SU-DHL-6 (cell line): ENCODE measurements around the gene ZNF674.
"Not testable (repeated sequence)": the region's sequence is repeated elsewhere in the genome, so short reads cannot be mapped to it uniquely, and the experiment has no call there.

Experiments used
- H2AFZ ChIP-seq: fragments of 200-600 bp; sonication (generic); 2 replicates; pipeline ENCODE4 v1.6.1; 2014; ENCODE audit warnings: low read depth, mild to moderate bottlenecking, moderate library complexity, mixed read lengths, antibody characterized with exemption, low read length; ENCODE audit not compliant: severe bottlenecking
- H3F3A ChIP-seq: fragments of 200-600 bp; shearing (Covaris generic); 2 replicates; pipeline ENCODE4 v1.6.0; 2016; ENCODE audit warnings: antibody characterized with exemption, mild to moderate bottlenecking; ENCODE audit not compliant: insufficient read depth
- H3K27ac ChIP-seq: fragments of 200-600 bp; sonication (generic); 2 replicates; pipeline ENCODE4 v1.5.1; 2016; ENCODE audit warnings: low read depth, mild to moderate bottlenecking, low read length, moderate library complexity, mixed read lengths
- H3K27me3 ChIP-seq: fragments of 200-600 bp; sonication (generic), shearing (Covaris generic); 2 replicates; pipeline ENCODE4 v1.6.0; 2014; ENCODE audit warnings: mild to moderate bottlenecking, low read length
- H3K36me3 ChIP-seq: fragments of 200-600 bp; sonication (generic); 2 replicates; pipeline ENCODE4 v1.6.1; 2014; ENCODE audit warnings: mild to moderate bottlenecking, low read length, mixed read lengths
- H3K4me2 ChIP-seq: fragments of 300-600, 200-600 bp; shearing (Covaris generic), sonication (generic); 2 replicates; pipeline ENCODE4 v1.6.0; 2014; ENCODE audit warnings: low read length, low read depth, mild to moderate bottlenecking; ENCODE audit not compliant: poor library complexity, severe bottlenecking
- H3K4me3 ChIP-seq: fragments of 200-600 bp; sonication (generic); 2 replicates; pipeline ENCODE4 v1.5.1; 2014; ENCODE audit warnings: antibody characterized with exemption, low read length, mild to moderate bottlenecking, mixed read lengths; ENCODE audit not compliant: insufficient read depth, poor library complexity, severe bottlenecking
- H3K79me2 ChIP-seq: fragments of 200-600 bp; sonication (generic); 2 replicates; pipeline ENCODE4 v1.6.1; 2014; ENCODE audit warnings: mild to moderate bottlenecking, low read length, moderate library complexity; ENCODE audit not compliant: insufficient read depth
- H3K9ac ChIP-seq: fragments of 200-600 bp; sonication (generic); 2 replicates; pipeline ENCODE4 v1.7.0; 2014; ENCODE audit warnings: mild to moderate bottlenecking, low read length
- H3K9me2 ChIP-seq: fragments of 200-600 bp; sonication (generic); replicated peaks from 2 replicates; pipeline ENCODE4 v1.6.1; 2014; ENCODE audit warnings: low read length; ENCODE audit not compliant: insufficient read depth
- H3K9me3 ChIP-seq: fragments of 200-600 bp; sonication (generic); 2 replicates; pipeline ENCODE4 v1.6.1; 2014; ENCODE audit warnings: low read length, mixed read lengths; ENCODE audit not compliant: insufficient read depth
- H4K20me1 ChIP-seq: fragments of 200-600 bp; sonication (generic); 2 replicates; pipeline ENCODE4 v1.6.1; 2014; ENCODE audit warnings: low read depth, mild to moderate bottlenecking, antibody characterized with exemption, low read length, moderate library complexity, mixed read lengths
- EZH2phosphoT487 ChIP-seq: fragments of 200-600 bp; sonication (generic), shearing (Covaris generic); conservative IDR thresholded peaks from 2 replicates; pipeline ENCODE4 v1.6.1; 2018; ENCODE audit warnings: mild to moderate bottlenecking, antibody characterized with exemption, low read length, moderate library complexity, mixed read lengths
- TF ChIP-seq, protein P1 (sequence below): fragments of 200-600 bp; sonication (generic); IDR thresholded peaks from one replicate; pipeline ENCODE4 v1.5.1; 2017; ENCODE audit warnings: antibody characterized with exemption, mild to moderate bottlenecking, low read length, moderate library complexity; ENCODE audit not compliant: insufficient read depth, poor library complexity, severe bottlenecking

The ZNF674 gene

DNA sequence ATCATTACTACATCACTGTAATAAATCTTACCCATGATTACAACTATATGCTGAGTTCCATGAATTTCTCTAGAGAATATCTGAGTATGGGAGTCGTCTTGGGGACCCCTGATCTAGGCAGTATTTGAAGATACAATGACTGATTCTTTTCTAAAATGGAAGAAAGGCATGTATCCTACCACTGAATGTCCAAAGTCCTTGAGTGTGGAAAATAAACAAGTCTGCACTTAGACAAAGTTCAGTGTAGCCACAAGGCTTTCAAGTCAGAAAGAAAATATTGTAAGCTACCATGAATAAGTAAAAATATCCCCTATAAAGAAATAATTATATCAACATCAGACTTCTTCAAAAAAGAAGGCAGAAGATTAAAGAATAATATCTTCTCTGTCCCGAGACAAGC is 42.4 kb downstream of the ZNF674 start:
- TF ChIP-seq EZH2phosphoT487: no peak
- TF ChIP-seq, protein P1, sequence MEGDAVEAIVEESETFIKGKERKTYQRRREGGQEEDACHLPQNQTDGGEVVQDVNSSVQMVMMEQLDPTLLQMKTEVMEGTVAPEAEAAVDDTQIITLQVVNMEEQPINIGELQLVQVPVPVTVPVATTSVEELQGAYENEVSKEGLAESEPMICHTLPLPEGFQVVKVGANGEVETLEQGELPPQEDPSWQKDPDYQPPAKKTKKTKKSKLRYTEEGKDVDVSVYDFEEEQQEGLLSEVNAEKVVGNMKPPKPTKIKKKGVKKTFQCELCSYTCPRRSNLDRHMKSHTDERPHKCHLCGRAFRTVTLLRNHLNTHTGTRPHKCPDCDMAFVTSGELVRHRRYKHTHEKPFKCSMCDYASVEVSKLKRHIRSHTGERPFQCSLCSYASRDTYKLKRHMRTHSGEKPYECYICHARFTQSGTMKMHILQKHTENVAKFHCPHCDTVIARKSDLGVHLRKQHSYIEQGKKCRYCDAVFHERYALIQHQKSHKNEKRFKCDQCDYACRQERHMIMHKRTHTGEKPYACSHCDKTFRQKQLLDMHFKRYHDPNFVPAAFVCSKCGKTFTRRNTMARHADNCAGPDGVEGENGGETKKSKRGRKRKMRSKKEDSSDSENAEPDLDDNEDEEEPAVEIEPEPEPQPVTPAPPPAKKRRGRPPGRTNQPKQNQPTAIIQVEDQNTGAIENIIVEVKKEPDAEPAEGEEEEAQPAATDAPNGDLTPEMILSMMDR: no peak
- H3K4me3 ChIP-seq: no peak overlapping the region
- no peaks in the 10 kb centered on the region for H3K9me2 ChIP-seq
- H3K9me3 ChIP-seq: peaks cover 7% of the 10 kb centered on the region; the same call in 1 of the 2 replicates
- no peak overlapping the region for H3K9ac ChIP-seq
- no peaks in the 10 kb centered on the region; the same call in 1 of the 2 replicates for H3K36me3 ChIP-seq
- no peak overlapping the region for H3K27ac ChIP-seq
- H3K79me2 ChIP-seq: no peaks in the 10 kb centered on the region
- no peak overlapping the region for H2AFZ ChIP-seq
- no peaks in the 10 kb centered on the region for H3K27me3 ChIP-seq
- H3F3A ChIP-seq: no peaks in the 10 kb centered on the region
- H4K20me1 ChIP-seq: no peaks in the 10 kb centered on the region
- H3K4me2 ChIP-seq: no peak overlapping the region

DNA sequence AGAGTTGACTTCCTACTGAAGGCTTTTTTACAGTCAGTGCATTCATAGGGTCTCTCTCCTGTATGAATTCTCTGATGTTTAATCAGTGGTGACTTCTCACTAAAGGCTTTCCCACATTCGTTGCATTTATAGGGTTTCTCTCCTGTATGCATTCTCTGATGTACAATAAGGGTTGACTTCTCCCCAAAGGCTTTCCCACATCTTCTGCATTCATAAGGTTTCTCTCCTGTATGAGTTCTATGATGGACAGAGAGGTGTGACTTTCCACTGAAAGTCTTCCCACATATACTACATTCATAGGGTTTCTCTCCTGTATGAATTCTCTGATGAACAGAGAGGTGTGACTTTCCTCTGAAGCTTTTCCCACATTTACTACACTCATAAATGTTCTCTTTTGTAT is 45.2 kb downstream of the ZNF674 start:
- Histone ChIP-seq H3K4me2 (no peak overlapping the region), H3K9ac (no peak overlapping the region), H3K4me3 (no peak overlapping the region), H3K9me2 (no peaks in the 10 kb centered on the region), H3F3A (no peaks in the 10 kb centered on the region), H2AFZ (no peak overlapping the region), H3K9me3 (peaks cover 7% of the 10 kb centered on the region; the same call in 1 of the 2 replicates), H4K20me1 (no peaks in the 10 kb centered on the region), H3K79me2 (no peaks in the 10 kb centered on the region), H3K27ac (no peak overlapping the region), H3K36me3 (no peaks in the 10 kb centered on the region; the same call in 1 of the 2 replicates), H3K27me3 (no peaks in the 10 kb centered on the region)
- TF ChIP-seq, protein P1: no peak
- no peak for TF ChIP-seq EZH2phosphoT487

DNA sequence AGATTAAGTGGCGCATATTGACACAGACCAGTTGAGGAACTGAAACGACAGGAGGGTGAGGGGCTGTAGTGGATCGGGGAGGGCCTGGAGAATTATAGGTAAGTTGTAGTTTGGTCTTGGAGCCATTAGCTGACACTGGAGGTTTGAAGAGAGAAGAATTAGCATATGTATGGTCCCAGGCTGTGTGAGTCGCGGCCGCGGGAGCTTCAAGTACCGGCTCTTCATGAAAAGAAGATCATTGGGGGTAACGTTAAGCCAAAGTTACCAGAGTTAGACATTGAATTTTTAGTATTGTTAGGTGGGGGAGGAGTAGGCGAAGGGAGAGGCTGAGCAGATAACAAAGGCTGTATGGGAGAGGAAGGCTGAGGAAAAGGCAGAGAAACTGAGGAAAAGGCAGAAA is 56.5 kb downstream of the ZNF674 start:
- no peaks in the 10 kb centered on the region for H4K20me1 ChIP-seq
- TF ChIP-seq, protein P1: no peak
- TF ChIP-seq EZH2phosphoT487: no peak
- H2AFZ ChIP-seq: no peak overlapping the region
- no peak overlapping the region for H3K4me2 ChIP-seq
- no peak overlapping the region for H3K4me3 ChIP-seq
- no peak overlapping the region for H3K27ac ChIP-seq
- no peaks in the 10 kb centered on the region for H3K9me3 ChIP-seq
- H3F3A ChIP-seq: no peaks in the 10 kb centered on the region
- no peaks in the 10 kb centered on the region for H3K9me2 ChIP-seq
- H3K27me3 ChIP-seq: no peaks in the 10 kb centered on the region
- no peaks in the 10 kb centered on the region for H3K79me2 ChIP-seq
- no peak overlapping the region for H3K9ac ChIP-seq
- no peaks in the 10 kb centered on the region for H3K36me3 ChIP-seq

DNA sequence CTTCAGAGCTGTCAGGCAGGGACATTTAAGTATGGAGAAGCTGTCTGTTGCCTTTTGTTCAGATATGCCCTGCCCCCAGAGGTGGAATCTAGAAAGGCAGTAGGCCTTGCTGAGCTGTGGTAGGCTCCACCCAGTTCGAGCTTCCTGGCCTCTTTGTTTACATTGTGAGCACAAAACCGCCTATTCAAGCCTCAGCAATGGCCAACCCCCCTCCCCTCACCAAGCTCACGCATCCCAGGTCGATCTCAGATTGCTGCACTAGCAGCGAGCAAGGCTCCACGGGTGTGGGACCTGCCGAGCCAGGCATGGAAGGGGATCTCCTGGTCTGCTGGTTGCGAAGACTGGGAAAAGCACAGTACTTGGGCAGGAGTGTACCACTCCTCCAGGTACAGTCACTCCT is 59.3 kb downstream of the ZNF674 start:
- no peaks in the 10 kb centered on the region for H3K9me2 ChIP-seq
- H3K27ac ChIP-seq: no peak overlapping the region
- H3F3A ChIP-seq: no peaks in the 10 kb centered on the region
- no peak overlapping the region for H2AFZ ChIP-seq
- no peaks in the 10 kb centered on the region for H3K9me3 ChIP-seq
- no peaks in the 10 kb centered on the region for H3K27me3 ChIP-seq
- TF ChIP-seq, protein P1: no peak
- no peak for TF ChIP-seq EZH2phosphoT487
- no peaks in the 10 kb centered on the region for H4K20me1 ChIP-seq
- H3K36me3 ChIP-seq: no peaks in the 10 kb centered on the region
- H3K9ac ChIP-seq: no peak overlapping the region
- no peaks in the 10 kb centered on the region for H3K79me2 ChIP-seq
- no peak overlapping the region for H3K4me2 ChIP-seq
- no peak overlapping the region for H3K4me3 ChIP-seq

DNA sequence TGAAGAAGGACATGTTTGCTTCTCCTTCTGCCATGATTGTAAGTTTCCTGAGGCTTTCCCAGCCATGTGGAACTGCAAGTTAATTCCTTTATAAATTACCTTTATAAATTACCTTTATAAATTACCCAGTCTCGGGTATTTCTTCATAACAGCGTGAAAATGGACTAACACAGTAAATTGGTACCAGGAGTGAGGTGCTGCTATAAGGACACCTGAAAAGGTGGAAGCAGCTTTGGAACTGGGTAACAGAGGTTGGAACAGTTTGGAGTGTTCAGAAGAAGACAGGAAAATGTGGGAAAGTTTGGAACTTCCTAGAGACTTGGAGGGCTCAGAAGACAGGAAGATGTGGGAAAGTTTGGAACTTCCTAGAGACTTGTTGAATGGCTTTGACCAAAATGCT is 66.6 kb downstream of the ZNF674 start:
- not testable (repeated sequence) for H4K20me1 ChIP-seq, H3K79me2 ChIP-seq, H3F3A ChIP-seq, H3K4me3 ChIP-seq, H3K4me2 ChIP-seq, H3K27ac ChIP-seq, H3K27me3 ChIP-seq, H3K9ac ChIP-seq, H2AFZ ChIP-seq, H3K9me3 ChIP-seq, H3K36me3 ChIP-seq, H3K9me2 ChIP-seq
